HG03175 (cell line): Measurements from ENCODE around the gene IP6K3.

ENCODE experiments used
- ATAC-seq: cut with Tn5 transposase; IDR thresholded peaks from one replicate; pipeline ENCODE4 v1.9.1; 2021; ENCODE audit warnings: mild to moderate bottlenecking, moderate library complexity; ENCODE audit not compliant: unreplicated experiment

IP6K3 gene

GRCh38 chr6:33742092-33742491, 4.6 kb downstream of the IP6K3 start:
- ATAC-seq = no peak

DNA sequence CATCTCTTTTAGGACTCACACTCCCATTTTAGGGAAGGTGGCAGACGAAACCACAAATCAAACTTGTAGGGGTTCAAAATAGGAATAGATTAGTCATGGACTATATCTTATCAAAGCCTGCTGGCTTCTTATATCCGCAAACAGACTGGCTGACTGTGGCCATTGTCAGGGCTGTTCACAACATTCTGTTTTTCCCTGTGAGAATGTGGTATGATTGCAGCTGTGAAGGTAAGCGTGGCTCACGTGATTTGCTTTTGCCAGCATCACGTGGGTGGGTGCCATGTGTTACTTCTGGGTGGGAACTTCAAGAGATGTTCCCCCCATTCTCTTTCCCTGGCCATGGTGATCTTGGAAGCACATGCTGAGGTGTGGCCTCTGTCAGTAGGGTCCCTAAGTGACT, 5.9 kb downstream of the IP6K3 start:
- ATAC-seq = no peak

- no peak for ATAC-seq
Observed at GRCh38 chr6:33740204-33740608, 6.5 kb downstream of the IP6K3 start.

DNA sequence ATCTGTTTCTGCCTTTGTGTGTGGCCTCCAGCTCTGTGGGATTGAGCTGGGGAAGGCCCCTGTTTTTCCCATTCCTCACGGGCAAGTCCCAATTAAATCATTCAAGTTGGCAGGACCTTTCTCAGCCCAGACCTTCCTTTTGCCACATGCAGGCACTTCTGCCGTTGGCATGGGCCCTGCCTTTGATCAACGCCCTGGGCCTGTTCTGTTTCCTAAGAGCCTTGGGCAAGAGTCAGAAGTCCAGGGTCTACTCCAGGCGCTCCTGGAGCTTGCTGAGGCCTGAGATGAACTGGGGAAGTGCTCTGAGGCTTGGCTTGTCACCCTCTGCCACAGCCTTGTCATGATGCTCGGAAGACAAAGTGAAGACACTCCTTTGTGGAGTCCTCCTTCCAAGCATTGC, 7.1 kb downstream of the IP6K3 start:
- no peak for ATAC-seq

- ATAC-seq = no peak
Observed at GRCh38 chr6:33738879-33739278, 7.8 kb downstream of the IP6K3 start.

- ATAC-seq = no peak
Observed at GRCh38 chr6:33738153-33738552, 8.6 kb downstream of the IP6K3 start.

DNA sequence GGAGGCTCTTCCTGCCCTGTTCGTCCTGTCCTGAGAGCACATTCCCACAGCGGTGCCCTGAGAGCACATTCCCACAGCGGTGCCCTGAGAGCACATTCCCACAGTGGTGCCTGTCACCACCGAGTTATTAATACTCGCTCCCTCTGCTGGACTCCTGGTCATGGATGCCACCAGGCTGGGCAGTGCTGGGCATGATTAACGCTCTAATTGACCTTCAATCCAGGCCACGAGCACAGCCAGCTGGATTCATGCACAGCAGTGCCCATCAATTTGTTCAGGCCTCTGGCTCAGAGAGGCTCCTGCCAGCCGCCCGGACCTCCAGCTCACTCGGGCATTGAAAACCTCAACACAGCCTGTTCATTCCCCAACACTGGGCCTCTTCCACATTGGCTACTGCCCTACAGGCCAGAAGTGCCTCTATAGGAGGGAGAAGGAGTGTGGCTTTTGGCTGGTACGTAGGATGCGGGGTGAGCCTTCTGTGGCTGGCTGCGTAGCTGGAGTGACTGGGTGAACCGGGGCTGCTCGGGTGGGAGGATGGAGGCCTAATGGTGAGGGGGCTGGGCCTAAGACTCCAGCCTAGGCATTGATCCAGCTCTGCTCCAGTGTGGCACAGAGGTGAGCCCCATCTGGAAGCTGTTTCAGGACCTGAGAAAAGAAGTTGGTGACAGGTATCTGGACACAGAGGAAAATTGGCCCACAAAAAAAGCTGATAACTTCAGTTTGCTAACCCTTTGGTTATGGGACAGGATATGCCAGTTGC, 9.3 kb downstream of the IP6K3 start:
- no peak for ATAC-seq

DNA sequence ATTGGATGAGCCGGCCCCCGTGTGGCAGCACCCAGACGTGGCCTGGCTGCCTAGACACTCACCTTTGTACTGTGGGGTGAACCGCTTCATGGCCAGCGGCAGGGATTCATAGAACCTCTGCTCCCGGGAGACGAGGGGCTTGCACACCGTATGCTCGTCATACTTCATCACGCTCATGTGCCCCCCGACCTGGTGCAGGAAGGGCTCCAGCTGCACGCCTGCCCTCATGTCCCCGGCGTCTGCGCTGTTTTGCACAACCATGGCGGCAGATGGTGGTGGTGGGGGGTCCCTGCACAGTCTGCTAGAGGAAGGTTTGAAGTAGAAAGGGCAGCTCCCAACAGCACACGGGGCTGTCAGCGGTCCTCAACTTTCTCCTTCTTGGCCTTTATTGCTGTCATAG, 11.5 kb downstream of the IP6K3 start:
- ATAC-seq = no peak

- no peak for ATAC-seq
Observed at GRCh38 chr6:33733709-33734007, 13.0 kb downstream of the IP6K3 start.

DNA sequence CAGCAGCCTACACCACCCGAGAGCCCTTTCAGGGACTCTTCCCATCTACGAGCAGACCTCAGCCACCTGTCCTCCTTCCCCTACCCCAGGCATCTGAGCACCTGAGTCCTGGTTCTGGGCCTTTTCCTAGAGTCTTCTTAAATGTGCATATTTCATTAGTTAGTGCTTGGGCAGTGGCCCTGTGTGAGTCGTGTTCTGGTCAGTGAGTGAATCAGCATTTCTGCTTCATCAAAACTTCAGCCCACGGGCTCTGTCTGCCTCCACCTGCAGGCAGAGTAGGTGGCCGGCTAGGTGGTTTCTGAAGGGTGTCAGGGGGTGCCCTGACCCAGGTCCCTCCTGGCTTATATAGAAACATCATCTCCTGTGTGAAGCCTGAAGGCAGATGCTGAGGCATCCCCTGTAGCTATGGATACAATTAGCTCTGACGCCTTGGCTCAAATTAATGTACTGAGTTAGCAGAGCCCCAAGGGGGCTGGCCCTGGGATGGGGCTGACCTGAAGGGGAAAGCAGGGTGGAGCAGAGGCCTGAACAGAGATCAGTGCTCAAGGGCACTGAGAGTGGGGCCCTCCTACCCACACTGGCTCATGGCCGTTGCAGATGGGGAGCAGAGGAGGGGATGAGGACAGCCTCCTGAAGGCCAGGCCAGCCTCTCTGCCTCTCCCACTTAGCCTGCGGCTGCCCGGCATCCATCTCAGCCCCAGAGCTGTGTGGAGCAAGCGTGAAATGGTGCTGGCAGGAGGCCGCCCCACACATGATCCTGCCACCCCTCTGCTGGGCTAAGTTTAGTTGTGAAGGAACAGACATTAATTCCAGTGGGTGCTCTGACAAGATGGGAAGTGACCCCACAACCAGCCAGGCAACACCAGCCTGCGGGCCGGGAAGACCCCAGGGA, 13.6 kb downstream of the IP6K3 start:
- no peak for ATAC-seq

GRCh38 chr6:33732385-33732784, 14.3 kb downstream of the IP6K3 start:
- no peak for ATAC-seq

- no peak for ATAC-seq
Observed at GRCh38 chr6:33731751-33732282, 14.9 kb downstream of the IP6K3 start.

- no peak for ATAC-seq
Observed at GRCh38 chr6:33731035-33731434, 15.7 kb downstream of the IP6K3 start.

GRCh38 chr6:33730611-33731010, 16.1 kb downstream of the IP6K3 start:
- no peak for ATAC-seq

DNA sequence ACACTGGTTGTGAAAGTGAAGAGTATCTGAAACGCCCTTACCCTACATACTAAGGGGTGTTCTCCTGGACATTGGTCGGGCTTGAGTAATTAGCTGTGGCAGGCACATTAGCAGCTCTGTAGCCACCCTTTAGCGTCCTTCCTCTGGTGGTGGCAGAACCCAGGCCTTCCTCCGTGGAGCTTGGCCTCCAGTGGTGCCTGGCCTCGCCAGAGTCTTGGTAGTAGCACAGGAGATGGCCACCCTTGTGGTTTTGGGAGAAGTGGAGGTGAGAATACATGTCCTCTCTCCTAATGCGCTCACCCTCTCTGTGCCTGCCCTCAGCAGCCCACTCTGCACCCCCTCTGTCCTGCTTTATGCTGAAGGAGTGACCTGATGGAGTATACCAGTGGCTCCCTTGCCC, 17.6 kb downstream of the IP6K3 start:
- no peak for ATAC-seq

DNA sequence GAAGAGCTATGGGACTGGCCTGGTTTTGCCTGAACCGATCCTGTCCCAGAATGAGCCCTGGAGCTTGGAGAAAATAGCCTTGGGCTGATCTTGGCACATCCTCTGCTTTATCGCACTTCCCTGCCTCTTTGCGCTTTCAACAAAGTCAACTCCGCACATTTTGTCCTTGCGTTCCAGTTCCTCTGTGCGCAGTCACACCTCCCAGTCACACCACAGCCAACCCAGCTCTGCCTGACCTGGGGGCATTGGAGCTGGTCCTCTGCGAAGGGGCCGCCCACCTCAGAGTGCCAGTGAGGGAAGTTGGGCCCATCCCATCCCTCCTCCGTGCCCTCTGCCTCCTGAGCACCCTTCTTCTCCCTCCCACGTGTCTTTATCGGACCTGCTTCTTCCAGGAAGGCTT, 18.3 kb downstream of the IP6K3 start:
- no peak for ATAC-seq

GRCh38 chr6:33727932-33728331, 18.8 kb downstream of the IP6K3 start:
- no peak for ATAC-seq

- ATAC-seq = no peak
Observed at GRCh38 chr6:33727126-33727525, 19.6 kb downstream of the IP6K3 start.

DNA sequence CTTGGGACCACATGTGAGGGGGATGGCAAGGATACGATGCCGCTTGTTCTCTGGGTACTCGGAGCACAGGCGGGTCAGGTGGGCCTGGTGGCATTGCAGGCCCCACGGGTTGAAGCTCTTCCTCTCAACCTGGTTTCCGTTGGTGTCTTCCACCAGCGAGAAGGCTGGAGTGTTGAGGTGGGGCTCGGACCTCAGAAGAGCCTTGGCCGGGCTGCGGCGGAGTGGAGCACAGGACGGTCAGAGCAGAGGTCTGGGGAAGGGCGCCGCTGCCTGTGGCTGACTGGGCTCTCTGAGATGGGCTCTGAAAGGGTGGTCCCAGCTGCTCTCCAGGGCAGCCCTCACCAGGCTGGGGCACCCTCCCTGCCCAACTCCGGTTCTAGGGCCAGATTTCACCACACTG, 20.0 kb downstream of the IP6K3 start:
- ATAC-seq = no peak

- no peak for ATAC-seq
Observed at GRCh38 chr6:33725891-33726673, 20.6 kb downstream of the IP6K3 start.

GRCh38 chr6:33725222-33725621, 21.5 kb downstream of the IP6K3 start:
- ATAC-seq = no peak
